OCI-M2 (cell line): ENCODE data around the gene KCNG1.

Source experiments
- DNase-seq: peaks from one replicate; lab custom pipeline; 2025; ENCODE audit not compliant: unreplicated experiment; lab: John Stamatoyannopoulos, UW

Gene KCNG1

GRCh38 chr20:51013577-51014330 lies 9.2 kb downstream of the KCNG1 start:
- DNase-seq: no peak

DNA sequence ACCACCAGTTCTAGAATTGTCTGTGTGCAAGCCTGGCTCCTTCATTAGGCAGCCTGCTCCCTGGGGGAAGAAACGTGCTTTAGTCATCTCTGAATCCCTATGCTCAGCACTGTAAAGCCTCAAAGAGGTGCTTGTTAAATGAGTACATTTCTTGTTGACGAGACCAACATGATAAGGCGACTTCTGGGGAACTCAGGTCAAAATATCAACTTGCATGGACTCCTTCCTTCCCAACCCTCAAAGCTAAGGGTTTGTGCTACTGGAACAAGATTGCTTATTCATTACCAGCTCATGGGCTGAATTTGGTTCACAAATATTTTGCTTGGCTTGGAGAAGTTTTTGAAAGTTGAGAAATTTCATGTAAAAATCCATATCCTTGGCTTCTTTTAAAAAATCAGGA lies 10.6 kb downstream of the KCNG1 start:
- no peak for DNase-seq

DNA sequence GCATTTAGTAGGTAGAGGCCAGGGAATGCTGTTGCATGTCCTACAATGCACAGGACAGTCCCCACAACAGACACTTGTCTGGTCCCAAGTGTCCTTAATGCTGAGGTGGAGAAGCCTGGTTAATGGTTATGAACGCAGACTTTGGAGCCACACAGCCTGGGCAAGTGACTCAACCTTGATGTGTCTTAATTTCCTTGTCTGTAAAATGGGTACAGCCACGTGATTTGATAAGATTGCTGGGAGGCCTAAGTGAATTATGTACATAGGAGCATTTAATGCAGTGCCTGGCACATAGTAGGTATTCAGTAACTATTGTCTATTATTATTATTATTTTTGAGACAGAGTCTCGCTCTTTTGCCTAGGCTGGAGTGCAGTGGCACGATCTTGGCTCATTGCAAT lies 11.4 kb downstream of the KCNG1 start:
- no peak for DNase-seq

DNA sequence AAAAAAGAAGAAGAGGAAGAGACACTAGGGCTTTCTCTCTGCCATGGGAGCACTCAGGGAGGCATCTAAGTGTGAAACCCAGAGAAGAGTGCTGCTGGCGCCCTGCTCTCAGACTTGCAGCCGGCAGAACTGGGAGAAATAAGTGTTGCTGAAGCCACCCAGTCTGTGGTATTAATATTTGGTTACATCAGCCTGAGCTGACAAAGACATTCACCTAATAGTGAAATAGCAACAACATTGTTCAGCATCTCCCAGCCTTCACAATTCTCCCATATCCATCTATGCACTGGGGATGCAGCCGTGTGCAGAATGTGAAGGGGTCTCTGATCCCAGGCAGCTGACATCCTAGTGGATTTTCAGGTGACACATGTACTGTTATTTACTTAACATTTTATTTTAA lies 12.0 kb downstream of the KCNG1 start:
- no peak for DNase-seq

DNA sequence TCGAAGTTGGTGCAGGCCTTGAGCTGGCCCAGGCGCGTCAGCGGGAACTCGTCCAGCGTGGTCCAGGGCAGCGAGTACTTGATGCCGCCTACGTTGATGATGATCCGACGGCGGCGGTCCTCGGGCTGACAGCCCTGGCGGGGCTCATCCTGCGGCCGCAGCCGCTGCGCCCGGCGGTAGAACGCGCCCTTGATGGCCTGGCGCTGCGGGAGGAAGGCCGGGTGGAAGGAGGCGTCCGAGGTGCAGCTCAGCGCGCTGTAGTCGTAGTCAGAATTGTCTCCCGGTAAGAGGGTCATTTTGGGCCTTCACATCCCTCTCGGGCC lies 12.9 kb downstream of the KCNG1 start:
- DNase-seq: no peak

DNA sequence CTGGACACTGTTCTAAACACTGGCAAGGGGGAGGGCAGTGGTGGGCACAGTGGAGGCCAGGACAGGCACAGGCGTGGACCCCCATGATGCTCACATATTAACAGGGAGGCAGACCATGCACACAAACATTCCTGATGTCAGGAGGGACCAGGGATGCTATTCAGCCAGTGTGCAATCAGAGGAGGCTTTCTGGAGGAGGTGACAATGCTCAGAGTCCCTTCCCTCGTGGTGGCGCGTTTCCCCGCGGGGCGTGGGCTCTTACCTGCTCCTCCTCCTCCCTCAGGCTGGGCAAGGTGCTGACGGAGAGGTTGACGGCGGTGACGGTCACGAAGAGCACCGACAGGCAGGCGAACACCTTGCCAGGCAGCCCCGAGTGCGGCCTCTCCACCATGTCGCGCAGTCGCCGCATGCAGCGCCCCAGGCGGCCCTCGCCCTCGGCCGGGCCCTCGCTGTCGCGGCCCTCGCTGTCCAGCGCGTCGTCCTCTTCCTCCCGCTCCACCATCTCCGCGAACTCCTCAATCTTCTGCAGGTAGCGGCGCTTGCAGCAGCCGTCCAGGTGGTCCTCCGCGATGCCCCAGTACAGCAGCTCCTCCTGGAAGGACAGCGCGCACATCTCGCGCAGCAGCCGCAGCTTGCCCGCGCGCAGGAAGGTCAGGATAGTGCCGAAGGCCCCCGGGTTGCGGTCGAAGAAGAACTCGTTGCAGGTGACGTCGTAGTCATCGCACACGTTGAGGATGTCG lies 13.4 kb downstream of the KCNG1 start:
- DNase-seq: no peak

- no peak for DNase-seq
Observed at GRCh38 chr20:51008718-51009117, 14.2 kb downstream of the KCNG1 start.

DNA sequence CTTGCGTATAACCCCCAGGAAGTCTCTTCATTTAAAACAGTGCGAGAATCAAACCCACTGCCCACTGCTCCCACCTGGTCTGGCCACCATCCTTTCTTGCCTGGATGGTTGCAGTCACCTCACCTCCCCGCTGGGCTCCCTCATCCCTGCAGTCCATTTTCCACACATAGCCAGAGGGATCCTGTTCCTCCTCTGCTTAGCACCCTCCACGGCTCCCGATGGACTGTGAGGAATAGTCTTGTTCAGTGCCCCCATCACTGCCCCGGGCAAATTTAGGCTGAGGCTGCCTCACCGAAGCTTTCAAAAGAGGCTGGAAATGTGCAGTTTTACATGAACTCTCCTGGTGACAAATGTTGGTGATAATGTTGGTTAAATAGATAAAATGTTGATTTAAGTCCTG lies 17.7 kb downstream of the KCNG1 start:
- DNase-seq: no peak

- DNase-seq: no peak
Observed at GRCh38 chr20:51004781-51005180, 18.1 kb downstream of the KCNG1 start.

- no peak for DNase-seq
Observed at GRCh38 chr20:51004305-51004727, 18.6 kb downstream of the KCNG1 start.

- DNase-seq: no peak
Observed at GRCh38 chr20:51003753-51004152, 19.2 kb downstream of the KCNG1 start.

DNA sequence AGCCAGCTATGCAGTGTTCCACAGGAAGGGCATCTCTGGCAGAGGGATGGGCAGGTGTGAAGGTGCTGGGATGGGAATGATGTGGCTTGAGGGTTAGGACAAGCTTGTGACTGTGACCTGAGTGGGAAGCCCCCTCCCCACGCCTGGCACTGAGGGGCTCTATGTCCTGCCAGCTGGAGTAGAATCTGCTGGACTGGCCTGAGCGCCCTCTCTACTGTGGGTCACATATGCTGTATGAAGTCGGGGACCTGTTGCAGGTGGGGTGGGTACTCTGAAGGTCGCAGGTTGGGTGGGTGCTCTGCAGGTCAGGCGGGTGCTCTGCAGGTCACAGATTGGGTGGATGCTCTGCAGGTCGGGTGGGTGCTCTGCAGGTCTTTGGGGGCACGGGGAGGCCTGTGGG lies 20.3 kb downstream of the KCNG1 start:
- no peak for DNase-seq

GRCh38 chr20:51001430-51002265 lies 21.3 kb downstream of the KCNG1 start:
- no peak for DNase-seq

- no peak for DNase-seq
Observed at GRCh38 chr20:50999355-50999754, 23.6 kb downstream of the KCNG1 start.

- DNase-seq: no peak
Observed at GRCh38 chr20:50996901-50997865, 25.7 kb downstream of the KCNG1 start.

GRCh38 chr20:50995506-50995905 lies 27.4 kb downstream of the KCNG1 start:
- no peak for DNase-seq

GRCh38 chr20:50993876-50994275 lies 29.0 kb downstream of the KCNG1 start:
- DNase-seq: no peak

DNA sequence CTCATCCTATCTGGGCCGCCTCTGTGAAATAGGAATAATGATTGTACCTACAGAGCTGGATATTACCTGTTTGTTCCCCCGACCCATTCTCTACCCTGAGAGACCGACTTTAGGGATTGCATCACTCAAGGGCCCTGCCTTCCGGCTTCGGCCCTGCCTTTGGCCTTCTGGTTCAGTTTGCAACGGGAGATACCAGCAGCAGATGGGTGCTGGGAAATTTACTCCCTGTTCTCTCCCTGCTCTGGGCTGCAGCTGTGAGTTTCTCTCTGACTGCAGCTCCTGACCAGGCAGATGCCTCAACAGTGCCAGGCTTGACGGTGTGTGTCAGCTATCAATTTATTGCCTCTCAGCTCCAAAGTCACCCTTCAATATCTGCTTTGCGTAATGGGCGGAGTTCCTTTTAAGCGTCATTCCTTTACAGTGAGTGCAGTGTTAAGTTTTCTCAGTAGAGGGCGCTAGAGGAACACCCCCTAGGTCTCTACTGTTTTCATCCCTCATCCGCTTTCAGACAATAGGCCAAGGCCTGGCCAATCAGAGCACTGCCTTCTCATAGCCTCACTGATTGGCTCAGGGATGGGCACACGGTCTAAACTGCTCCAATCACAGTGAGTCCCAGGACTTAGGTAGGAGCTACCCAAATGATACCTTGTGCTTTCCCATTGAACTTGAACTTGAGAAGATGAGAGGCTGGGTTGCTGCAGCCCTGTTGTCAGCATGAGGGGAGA lies 30.0 kb downstream of the KCNG1 start:
- no peak for DNase-seq

- no peak for DNase-seq
Observed at GRCh38 chr20:50992336-50992732, 30.6 kb downstream of the KCNG1 start.

GRCh38 chr20:50991076-50991475 lies 31.8 kb downstream of the KCNG1 start:
- no peak for DNase-seq
